Right lobe of liver (tissue), 4 donors: ENCODE data around the gene GRM3.

Experiments
- CTCF ChIP-seq, 4 donors: fragments of 200-600 bp in 3 of 4; fragments of 450-650 bp in 1 of 4; IDR thresholded peaks; one replicate each; pipeline versions ENCODE4 v1.5.1 to v1.8.0; 2016 to 2022; ENCODE audit warnings: antibody characterized with exemption in 4 of 4, mild to moderate bottlenecking in 2 of 4
- POLR2A ChIP-seq: fragments of 450-650 bp; IDR thresholded peaks from one replicate; pipeline ENCODE4 v1.6.1; 2017; ENCODE audit warnings: antibody characterized with exemption, mild to moderate bottlenecking
- donor health status: DM: no; HTN: no; CAD: no.
- donor health status: DM: no; HTN: no; CAD: no.
- donor health status: DM: no; HTN: yes; CAD: no.

- TF ChIP-seq CTCF (IDR thresholded peaks at IDR 0.05) (peak; percentile 24 to 45 (median 36)), POLR2A (no peak)
These were observed 171.1 kb downstream of the GRM3 start for GRCh38 chr7:86814661-86815379.
